MM.1S (cell line): Measurements from ENCODE around the gene BTBD6.

ENCODE experiments used
- DNase-seq: peaks from one replicate; pipeline ENCODE4 v3.0.0-alpha.2; 2015
- H2AFZ ChIP-seq: fragments of 300-600 bp; sonication (generic); 2 replicates; pipeline ENCODE4 v1.6.0; 2016; ENCODE audit warnings: antibody characterized with exemption, low read length
- H3F3A ChIP-seq: fragments of 300-600 bp; sonication (generic); 2 replicates; pipeline ENCODE4 v1.6.1; 2016; ENCODE audit warnings: mild to moderate bottlenecking, antibody characterized with exemption, low read length, moderate library complexity, mixed read lengths; ENCODE audit not compliant: insufficient read depth
- H3K27ac ChIP-seq: fragments of 300-600 bp; sonication (generic); 2 replicates; pipeline ENCODE4 v1.5.1; 2016; ENCODE audit warnings: mild to moderate bottlenecking, low read length
- H3K27me3 ChIP-seq: fragments of 300-600 bp; sonication (generic); replicated peaks from 2 replicates; pipeline ENCODE4 v1.6.0; 2016; ENCODE audit warnings: low read length; ENCODE audit not compliant: insufficient read depth
- H3K36me3 ChIP-seq: fragments of 300-600 bp; sonication (generic); replicated peaks from 2 replicates; pipeline ENCODE4 v1.6.1; 2016; ENCODE audit warnings: mild to moderate bottlenecking, low read length, mixed read lengths; ENCODE audit not compliant: insufficient read depth
- H3K4me1 ChIP-seq: fragments of 300-600 bp; sonication (generic); 2 replicates; pipeline ENCODE4 v1.6.1; 2016; ENCODE audit warnings: low read length, mixed read lengths
- H3K4me2 ChIP-seq: fragments of 300-600 bp; sonication (generic); 2 replicates; pipeline ENCODE4 v1.6.0; 2016; ENCODE audit warnings: low read depth, low read length
- H3K4me3 ChIP-seq: fragments of 300-600 bp; sonication (generic); 2 replicates; pipeline ENCODE4 v1.5.1; 2016; ENCODE audit warnings: low read length, mixed read lengths
- H3K79me2 ChIP-seq: fragments of 300-600 bp; sonication (generic); 2 replicates; pipeline ENCODE4 v1.6.1; 2016; ENCODE audit warnings: mixed run types, low read length, mixed read lengths
- H3K9ac ChIP-seq: fragments of 300-600 bp; sonication (generic); 2 replicates; pipeline ENCODE4 v1.6.1; 2016; ENCODE audit warnings: low read length, mixed read lengths
- H3K9me2 ChIP-seq: fragments of 300-600 bp; sonication (generic); replicated peaks from 2 replicates; pipeline ENCODE4 v1.6.1; 2016; ENCODE audit warnings: mild to moderate bottlenecking, low read length, mixed read lengths; ENCODE audit not compliant: insufficient read depth
- H3K9me3 ChIP-seq: fragments of 300-600 bp; sonication (generic); replicated peaks from 2 replicates; pipeline ENCODE4 v1.6.1; 2016; ENCODE audit warnings: mild to moderate bottlenecking, low read length, mixed read lengths; ENCODE audit not compliant: insufficient read depth
- H4K20me1 ChIP-seq: fragments of 300-600 bp; sonication (generic); 2 replicates; pipeline ENCODE4 v1.6.1; 2016; ENCODE audit warnings: mild to moderate bottlenecking, low read length, moderate library complexity, mixed read lengths; ENCODE audit not compliant: insufficient read depth
- EZH2 ChIP-seq: fragments of 300-600 bp; sonication (generic); optimal IDR thresholded peaks from 2 replicates; pipeline ENCODE3; 2017; ENCODE audit warnings: low read depth, mild to moderate bottlenecking, antibody characterized with exemption, low read length, mixed read lengths
- EZH2phosphoT487 ChIP-seq: fragments of 300-600 bp; sonication (generic); IDR thresholded peaks from 2 replicates; pipeline ENCODE4 v1.6.1; 2018; ENCODE audit warnings: antibody characterized with exemption, low read length
- TF ChIP-seq, protein P1 (sequence below): fragments of 300-600 bp; sonication (generic); IDR thresholded peaks from 2 replicates; pipeline ENCODE4 v1.5.1; 2016; ENCODE audit warnings: antibody characterized with exemption, low read length, mixed read lengths

The BTBD6 gene

GRCh38 chr14:105256292-105256960 is 8.1 kb downstream of the BTBD6 start:
- no peak overlapping the region for H3K27ac ChIP-seq
- no peaks in the 10 kb centered on the region for H3F3A ChIP-seq
- no peak overlapping the region for H2AFZ ChIP-seq
- no peak for DNase-seq
- peaks cover 9% of the 10 kb centered on the region for H3K4me1 ChIP-seq
- no peaks in the 10 kb centered on the region for H3K9me3 ChIP-seq
- H3K79me2 ChIP-seq: no peaks in the 10 kb centered on the region
- H3K4me3 ChIP-seq: no peak overlapping the region
- no peaks in the 10 kb centered on the region for H4K20me1 ChIP-seq
- H3K9ac ChIP-seq: no peak overlapping the region
- H3K27me3 ChIP-seq: no peaks in the 10 kb centered on the region
- no peaks in the 10 kb centered on the region for H3K9me2 ChIP-seq
- no peak overlapping the region for H3K4me2 ChIP-seq
- TF ChIP-seq EZH2phosphoT487 (no peak), EZH2 (no peak)
- TF ChIP-seq, protein P1, sequence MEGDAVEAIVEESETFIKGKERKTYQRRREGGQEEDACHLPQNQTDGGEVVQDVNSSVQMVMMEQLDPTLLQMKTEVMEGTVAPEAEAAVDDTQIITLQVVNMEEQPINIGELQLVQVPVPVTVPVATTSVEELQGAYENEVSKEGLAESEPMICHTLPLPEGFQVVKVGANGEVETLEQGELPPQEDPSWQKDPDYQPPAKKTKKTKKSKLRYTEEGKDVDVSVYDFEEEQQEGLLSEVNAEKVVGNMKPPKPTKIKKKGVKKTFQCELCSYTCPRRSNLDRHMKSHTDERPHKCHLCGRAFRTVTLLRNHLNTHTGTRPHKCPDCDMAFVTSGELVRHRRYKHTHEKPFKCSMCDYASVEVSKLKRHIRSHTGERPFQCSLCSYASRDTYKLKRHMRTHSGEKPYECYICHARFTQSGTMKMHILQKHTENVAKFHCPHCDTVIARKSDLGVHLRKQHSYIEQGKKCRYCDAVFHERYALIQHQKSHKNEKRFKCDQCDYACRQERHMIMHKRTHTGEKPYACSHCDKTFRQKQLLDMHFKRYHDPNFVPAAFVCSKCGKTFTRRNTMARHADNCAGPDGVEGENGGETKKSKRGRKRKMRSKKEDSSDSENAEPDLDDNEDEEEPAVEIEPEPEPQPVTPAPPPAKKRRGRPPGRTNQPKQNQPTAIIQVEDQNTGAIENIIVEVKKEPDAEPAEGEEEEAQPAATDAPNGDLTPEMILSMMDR: no peak
- H3K36me3 ChIP-seq: no peaks in the 10 kb centered on the region

GRCh38 chr14:105257464-105257863 is 9.1 kb downstream of the BTBD6 start:
- Histone ChIP-seq H3K79me2 (no peaks in the 10 kb centered on the region), H3K9me3 (no peaks in the 10 kb centered on the region), H4K20me1 (no peaks in the 10 kb centered on the region), H3K4me1 (peaks cover 9% of the 10 kb centered on the region), H3K36me3 (no peaks in the 10 kb centered on the region), H3K9ac (no peak overlapping the region), H3F3A (no peaks in the 10 kb centered on the region), H2AFZ (no peak overlapping the region), H3K4me3 (no peak overlapping the region), H3K27ac (no peak overlapping the region), H3K9me2 (no peaks in the 10 kb centered on the region), H3K4me2 (no peak overlapping the region), H3K27me3 (no peaks in the 10 kb centered on the region)
- no peak for TF ChIP-seq EZH2phosphoT487
- TF ChIP-seq, protein P1: no peak
- TF ChIP-seq EZH2: no peak
- DNase-seq: no peak

GRCh38 chr14:105258846-105259245 is 10.5 kb downstream of the BTBD6 start:
- Histone ChIP-seq H2AFZ (no peak overlapping the region), H3K9ac (no peak overlapping the region), H4K20me1 (no peaks in the 10 kb centered on the region), H3K9me2 (no peaks in the 10 kb centered on the region), H3K4me1 (peaks cover 9% of the 10 kb centered on the region), H3K9me3 (no peaks in the 10 kb centered on the region), H3K36me3 (no peaks in the 10 kb centered on the region), H3K79me2 (no peaks in the 10 kb centered on the region), H3K27me3 (no peaks in the 10 kb centered on the region), H3K27ac (no peak overlapping the region), H3F3A (no peaks in the 10 kb centered on the region), H3K4me2 (no peak overlapping the region), H3K4me3 (no peak overlapping the region)
- no peak for DNase-seq
- TF ChIP-seq EZH2phosphoT487: no peak
- TF ChIP-seq, protein P1: no peak
- no peak for TF ChIP-seq EZH2
